SK-N-SH (cell line): Measurements from ENCODE around the gene FHOD3.

Source experiments
- CTCF ChIP-seq: fragments of 200-600 bp; sonication (generic); IDR thresholded peaks from 2 replicates; pipeline ENCODE4 v1.6.1; 2017; ENCODE audit warnings: antibody characterized with exemption, mild to moderate bottlenecking, moderate library complexity
- EZH2phosphoT487 ChIP-seq: fragments of 200-600 bp; sonication (generic); IDR thresholded peaks from 2 replicates; pipeline ENCODE4 v1.6.1; 2017; ENCODE audit warnings: low read depth, mixed run types, mild to moderate bottlenecking, antibody characterized with exemption, moderate library complexity, borderline replicate concordance
- RAD21 ChIP-seq: IDR thresholded peaks from 2 replicates; pipeline ENCODE4 v1.6.1; 2012; ENCODE audit warnings: mild to moderate bottlenecking, low read length

- TF ChIP-seq CTCF (no peak), RAD21 (no peak), EZH2phosphoT487 (no peak)
Observed at GRCh38 chr18:36653141-36653869, 355.8 kb downstream of the FHOD3 start.
